B cell (primary cell): ENCODE data around the gene THAP11. TPM values are rescaled to one million over a fixed set of nuclear protein-coding genes. Genes with fewer than 3 reads are reported as not detected.
"Not testable (repeated sequence)": the region's sequence is repeated elsewhere in the genome, so short reads cannot be mapped to it uniquely, and the experiment has no call there.

Source experiments
- ATAC-seq: fragments of 200-7000 bp; cut with Tn5 transposase; one replicate; pipeline ENCODE4 v1.10.0; 2021; ENCODE audit warnings: low read depth, mild to moderate bottlenecking, moderate number of reproducible peaks, moderate library complexity
- CTCF ChIA-PET: fragments of 350-600 bp; sonication (Branson Sonifier 250); formaldehyde crosslinking; loops from one replicate; lab custom pipeline; 2021; ENCODE audit warnings: antibody characterized with exemption, inconsistent platforms; lab: Charles Lee
- POLR2A ChIA-PET: fragments of 350-600 bp; sonication (Branson Sonifier 250); formaldehyde crosslinking; loops from one replicate; lab custom pipeline; 2021; ENCODE audit warnings: antibody characterized with exemption; lab: Charles Lee
- DNase-seq: peaks from one replicate; pipeline ENCODE4 v3.0.0; 2013
- H2AFZ ChIP-seq: 2 replicates; pipeline ENCODE4 v1.6.1; 2012; ENCODE audit warnings: mild to moderate bottlenecking, low read depth, low read length; ENCODE audit not compliant: insufficient read depth, poor library complexity, severe bottlenecking
- H3K27ac ChIP-seq, 2 donors: 1 replicate in 1 of 2; 2 replicates in 1 of 2; pipeline ENCODE4 v1.5.1; 2012 to 2013; ENCODE audit warnings: low read length in 2 of 2, mild to moderate bottlenecking in 2 of 2, moderate library complexity in 1 of 2
- H3K27me3 ChIP-seq, 4 experiments: fragments of 200-600 bp in 1 of 4; sonication (generic) in 1 of 4; replicated peaks in 1 of 4; 1 replicate in 2 of 4; 2 replicates in 2 of 4; pipeline versions ENCODE4 v1.6.1 to v1.7.0; 2013 to 2016; ENCODE audit warnings: low read length in 3 of 4, mild to moderate bottlenecking in 2 of 4, mixed read lengths in 1 of 4, moderate library complexity in 1 of 4; ENCODE audit not compliant: insufficient read depth in 4 of 4, control insufficient read depth in 3 of 4; ENCODE audit errors: control extremely low read depth in 1 of 4
- H3K36me3 ChIP-seq, 2 experiments: replicated peaks in 1 of 2; 1 replicate in 1 of 2; 2 replicates in 1 of 2; pipeline versions ENCODE4 v1.6.1 to v1.7.1; 2013; ENCODE audit warnings: low read length in 1 of 2; ENCODE audit not compliant: insufficient read depth in 2 of 2, control insufficient read depth in 1 of 2; ENCODE audit errors: control extremely low read depth in 1 of 2, extremely low read depth in 1 of 2
- H3K4me1 ChIP-seq, 2 donors: fragments of 200-600 bp in 1 of 2; sonication (generic) in 1 of 2; 1 replicate in 1 of 2; 2 replicates in 1 of 2; pipeline versions ENCODE4 v1.5.1 to v1.6.1; 2013 to 2017; ENCODE audit warnings: low read length in 2 of 2; ENCODE audit not compliant: control insufficient read depth in 2 of 2, insufficient read depth in 2 of 2
- H3K4me2 ChIP-seq: replicated peaks from 2 replicates; pipeline ENCODE3; 2012; ENCODE audit warnings: mild to moderate bottlenecking, low read depth, low read length; ENCODE audit not compliant: poor library complexity, severe bottlenecking
- H3K4me3 ChIP-seq, 5 experiments: fragments of 200-600 bp in 1 of 5; sonication (generic) in 1 of 5; 1 replicate in 3 of 5; 2 replicates in 2 of 5; pipeline versions ENCODE4 v1.5.1 to v1.7.0; 2011 to 2016; ENCODE audit warnings: low read length in 4 of 5, mild to moderate bottlenecking in 4 of 5, low read depth in 2 of 5, control low read depth in 1 of 5, moderate library complexity in 1 of 5; ENCODE audit not compliant: insufficient read depth in 1 of 5; ENCODE audit errors: control extremely low read depth in 1 of 5, extremely low read depth in 1 of 5
- H3K79me2 ChIP-seq: fragments of 200-600 bp; sonication (generic); one replicate; pipeline ENCODE4 v1.6.0; 2016; ENCODE audit warnings: low read length; ENCODE audit not compliant: control insufficient read depth, insufficient read depth
- H3K9ac ChIP-seq: fragments of 200-600 bp; sonication (generic); 2 replicates; pipeline ENCODE4 v1.6.1; 2017; ENCODE audit warnings: mild to moderate bottlenecking, low read length, moderate library complexity
- H3K9me3 ChIP-seq, 3 donors: one replicate each; pipeline versions ENCODE4 v1.6.1 to v1.7.1; 2013; ENCODE audit warnings: low read length in 2 of 3; ENCODE audit not compliant: control insufficient read depth in 2 of 3, insufficient read depth in 1 of 3; ENCODE audit errors: control extremely low read depth in 1 of 3
- H4K20me1 ChIP-seq: 2 replicates; pipeline ENCODE4 v1.6.0; 2012; ENCODE audit warnings: mild to moderate bottlenecking, low read length; ENCODE audit not compliant: insufficient read depth, control insufficient read depth, poor library complexity, severe bottlenecking
- H3K27ac Mint-ChIP-seq: one replicate; pipeline ENCODE4 v1.8.0; 2021; ENCODE audit warnings: mixed read lengths
- H3K27me3 Mint-ChIP-seq: one replicate; pipeline ENCODE4 v1.8.0; 2021; ENCODE audit warnings: mixed read lengths
- H3K4me1 Mint-ChIP-seq: one replicate; pipeline ENCODE4 v1.8.0; 2021; ENCODE audit warnings: mixed read lengths
- H3K4me3 Mint-ChIP-seq: one replicate; pipeline ENCODE4 v1.8.0; 2021; ENCODE audit warnings: mixed read lengths
- H3K9me3 Mint-ChIP-seq: one replicate; pipeline ENCODE4 v1.8.0; 2022; ENCODE audit warnings: mixed read lengths; ENCODE audit not compliant: insufficient read depth
- CTCF ChIP-seq: fragments of 200-600 bp; IDR thresholded peaks from one replicate; pipeline ENCODE4 v1.8.0; 2022; ENCODE audit warnings: antibody characterized with exemption, mild to moderate bottlenecking
- EZH2 ChIP-seq: IDR thresholded peaks from 2 replicates; pipeline ENCODE4 v1.6.1; 2012; ENCODE audit warnings: borderline replicate concordance, low read depth, mild to moderate bottlenecking, moderate library complexity, low read length; ENCODE audit not compliant: insufficient read depth, poor library complexity, severe bottlenecking
- WGBS: methylation state at CpG from one replicate; pipeline ENCODE4 v1.1.5; 2013; ENCODE audit warnings: missing lambda C conversion rate; ENCODE audit not compliant: insufficient coverage; 5-methylcytosine and 5-hydroxymethylcytosine counted together
- intact Hi-C: fragments of 100-400 bp; cut with micrococcal nuclease; formaldehyde crosslinking; loops from one replicate; pipeline ENCODE4 v1.10.0; 2022
- polyA plus RNA-seq: library from polyadenylated mRNA; depleted of rRNA; stranded (reverse); fragments of >200 nt; gene quantifications from 2 replicates; pipeline ENCODE4 v1.2.3, GENCODE V29; 2012
- total RNA-seq, 2 donors: library from RNA; stranded (reverse); fragments of 120-200 nt in 1 of 2; gene quantifications; 1 replicate in 1 of 2; 2 replicates in 1 of 2; pipeline versions ENCODE4 v1.2.3 to v1.2.4, GENCODE V29; 2013 to 2022

THAP11 gene
- total and polyA plus RNA-seq, 2 donors (not counting 1 experiment from before 2014, with no cell fraction given) = 24.4 to 42.7 TPM

GRCh38 chr16:67862623-67863583, 20.8 kb downstream of the THAP11 start:
- no peak for TF ChIP-seq CTCF
- TF ChIP-seq EZH2 = no peak

DNA sequence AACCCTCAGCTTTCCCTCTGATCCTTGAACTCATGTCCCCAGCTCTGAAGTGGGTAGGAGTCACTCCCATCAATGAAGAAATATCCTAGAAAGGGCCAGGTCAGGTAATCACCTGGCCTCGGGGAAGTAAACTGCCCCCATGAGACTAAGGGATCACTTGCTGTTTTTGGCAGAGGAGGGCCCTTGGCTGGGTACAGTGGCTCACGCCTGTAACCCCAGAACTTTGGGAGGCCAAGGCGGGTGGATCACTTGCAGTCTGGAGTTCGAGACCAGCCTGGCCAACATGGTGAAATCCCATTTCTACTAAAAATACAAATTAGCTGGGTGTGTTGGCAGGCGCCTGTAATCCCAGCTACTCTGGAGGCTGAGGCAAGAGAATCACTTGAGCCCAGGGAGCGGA, 21.9 kb downstream of the THAP11 start:
- H3K27me3 ChIP-seq, H2AFZ ChIP-seq, H3K9me3 Mint-ChIP-seq, H3K27me3 Mint-ChIP-seq, H3K4me3 ChIP-seq, H3K4me2 ChIP-seq, H3K9ac ChIP-seq, H3K27ac ChIP-seq, ATAC-seq, H3K9me3 ChIP-seq, H3K4me1 Mint-ChIP-seq, DNase-seq, H3K4me3 Mint-ChIP-seq, H3K27ac Mint-ChIP-seq, H3K4me1 ChIP-seq: not testable (repeated sequence)
- ChIA-PET POLR2A (interaction anchor here (0.7 kb wide), 1 partner anchor 585 kb away, joined by 6 read pairs; no protein-coding TSS in a partner anchor), CTCF (interaction anchor here (3.0 kb wide), 1 partner anchor 48 kb away, joined by 23 read pairs; no protein-coding TSS in a partner anchor)
- WGBS = 89% methylated on average over 1 of the region's 6 CpGs
- H3K79me2 ChIP-seq = peaks cover 54% of the 10 kb centered on the region
- peaks cover 29% of the 10 kb centered on the region for H4K20me1 ChIP-seq
- intact Hi-C loops = loop anchor here (2.0 kb wide), 1 partner anchor 47 kb away; no protein-coding TSS in a partner anchor
- H3K36me3 ChIP-seq = peaks cover 0 to 38% of the 10 kb centered on the region in 2 experiments

More at GRCh38 chr16:67862623-67863583, 20.8 kb downstream of the THAP11 start:
- H3K4me1 Mint-ChIP-seq = peaks cover 13% of the 10 kb centered on the region
- POLR2A ChIA-PET = no interaction called here
- WGBS = 94% methylated on average over 11 of the region's 11 CpGs
- Histone ChIP-seq H3K9me3 (no peaks in the 10 kb centered on the region), H3K9ac (no peak overlapping the region), H3K36me3 (peaks cover 0 to 29% of the 10 kb centered on the region in 2 experiments), H3K4me1 (no peaks in the 10 kb centered on the region), H2AFZ (no peak overlapping the region), H3K79me2 (peaks cover 65% of the 10 kb centered on the region), H3K27ac (no peak overlapping the region), H3K4me3 (no peak overlapping the region), H3K27me3 (no peaks in the 10 kb centered on the region), H3K4me2 (no peak overlapping the region), H4K20me1 (peaks cover 36% of the 10 kb centered on the region)
- ATAC-seq (no peak), DNase-seq (no peak)
- no peaks in the 10 kb centered on the region for H3K9me3 Mint-ChIP-seq
- intact Hi-C loops = no loop called here
- H3K27me3 Mint-ChIP-seq = no peaks in the 10 kb centered on the region
- CTCF ChIA-PET = interaction anchor here (0.6 to 3.0 kb wide), 4 partner anchors 21 to 357 kb away, joined by 3 to 23 read pairs (median 10); partner anchors contain the start of gene NRN1L
- no peak overlapping the region for H3K4me3 Mint-ChIP-seq
- no peak overlapping the region for H3K27ac Mint-ChIP-seq
